GM19239 (cell line): ENCODE measurements around the gene ATP6V1C2.

ENCODE experiments used
- DNase-seq: peaks from one replicate; pipeline ENCODE4 v3.0.0; 2011; ENCODE audit warnings: low spot score; ENCODE audit not compliant: insufficient read length
- FAIRE-seq: peaks from 2 replicates; lab custom pipeline; 2011; peaks lifted over from hg19 to GRCh38; lab: Jason Lieb, UNC

ATP6V1C2 gene, protein sequence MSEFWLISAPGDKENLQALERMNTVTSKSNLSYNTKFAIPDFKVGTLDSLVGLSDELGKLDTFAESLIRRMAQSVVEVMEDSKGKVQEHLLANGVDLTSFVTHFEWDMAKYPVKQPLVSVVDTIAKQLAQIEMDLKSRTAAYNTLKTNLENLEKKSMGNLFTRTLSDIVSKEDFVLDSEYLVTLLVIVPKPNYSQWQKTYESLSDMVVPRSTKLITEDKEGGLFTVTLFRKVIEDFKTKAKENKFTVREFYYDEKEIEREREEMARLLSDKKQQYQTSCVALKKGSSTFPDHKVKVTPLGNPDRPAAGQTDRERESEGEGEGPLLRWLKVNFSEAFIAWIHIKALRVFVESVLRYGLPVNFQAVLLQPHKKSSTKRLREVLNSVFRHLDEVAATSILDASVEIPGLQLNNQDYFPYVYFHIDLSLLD

GRCh38 chr2:10721396-10722251, at the start of gene ATP6V1C2:
TSS of gene ATP6V1C2 (plus strand) at chr2:10721630. CDS start at chr2:10722850, 1,220 bp downstream.
- DNase-seq (peak; percentile 71), FAIRE-seq (no peak)

DNA sequence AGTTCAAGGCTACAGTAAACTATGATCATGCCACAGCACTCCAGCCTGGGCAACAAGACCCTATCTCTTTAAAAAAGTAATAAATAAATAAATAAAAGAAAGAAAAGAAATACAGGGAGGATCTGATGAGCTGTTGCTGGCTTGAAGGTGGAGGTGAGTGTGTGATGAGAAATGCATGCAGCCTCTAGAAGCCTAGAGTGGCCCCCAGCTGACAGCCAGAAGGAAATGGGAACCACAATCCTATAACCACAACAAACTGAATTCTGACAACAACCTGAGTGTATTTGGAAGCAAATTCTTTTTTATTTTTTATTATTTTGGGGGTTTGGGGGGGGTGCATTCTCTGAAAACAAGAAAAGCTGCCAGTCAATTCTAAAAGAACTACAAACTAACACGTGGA, 46.3 kb upstream of the ATP6V1C2 start:
- DNase-seq (no peak), FAIRE-seq (no peak)

- FAIRE-seq (no peak), DNase-seq (no peak)
These were observed 43.2 kb upstream of the ATP6V1C2 start for GRCh38 chr2:10678225-10678624.

DNA sequence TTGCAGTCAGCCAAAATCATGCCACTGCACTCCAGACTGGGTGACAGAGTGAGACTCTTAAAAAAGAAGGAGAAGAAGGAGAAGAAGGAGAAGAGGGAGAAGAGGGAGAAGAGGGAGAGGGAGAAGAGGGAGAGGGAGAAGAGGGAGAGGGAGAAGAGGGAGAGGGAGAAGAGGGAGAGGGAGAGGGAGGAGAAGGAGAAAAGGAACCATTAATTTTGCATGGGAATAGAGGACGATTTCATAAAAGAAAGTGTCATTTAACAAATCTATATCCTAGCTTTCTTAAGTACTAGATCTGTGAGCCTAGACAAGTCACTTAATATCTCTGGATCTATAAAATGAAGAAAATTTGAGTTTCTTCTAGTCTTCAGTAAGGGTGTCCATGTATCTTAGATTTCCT, 41.2 kb upstream of the ATP6V1C2 start:
- FAIRE-seq (no peak), DNase-seq (no peak)

DNA sequence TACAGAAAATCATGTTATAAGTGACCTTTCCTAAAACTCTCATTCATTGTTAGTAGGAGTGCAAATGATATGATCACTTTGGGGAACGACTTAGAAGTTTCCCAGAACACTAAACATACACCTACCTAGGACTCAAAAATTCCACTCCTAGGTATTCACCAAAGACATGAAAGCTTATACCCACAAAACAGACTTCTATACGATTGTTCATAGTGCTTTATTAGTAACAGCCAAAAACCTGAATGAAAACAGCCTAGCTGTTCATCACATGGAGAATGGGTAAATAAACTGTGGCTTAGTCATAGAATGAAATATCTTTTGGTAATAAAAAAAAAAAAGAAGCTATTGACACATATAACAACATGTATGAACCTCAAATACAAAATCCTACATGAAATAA, 40.5 kb upstream of the ATP6V1C2 start:
- FAIRE-seq: no peak
- no peak for DNase-seq

DNA sequence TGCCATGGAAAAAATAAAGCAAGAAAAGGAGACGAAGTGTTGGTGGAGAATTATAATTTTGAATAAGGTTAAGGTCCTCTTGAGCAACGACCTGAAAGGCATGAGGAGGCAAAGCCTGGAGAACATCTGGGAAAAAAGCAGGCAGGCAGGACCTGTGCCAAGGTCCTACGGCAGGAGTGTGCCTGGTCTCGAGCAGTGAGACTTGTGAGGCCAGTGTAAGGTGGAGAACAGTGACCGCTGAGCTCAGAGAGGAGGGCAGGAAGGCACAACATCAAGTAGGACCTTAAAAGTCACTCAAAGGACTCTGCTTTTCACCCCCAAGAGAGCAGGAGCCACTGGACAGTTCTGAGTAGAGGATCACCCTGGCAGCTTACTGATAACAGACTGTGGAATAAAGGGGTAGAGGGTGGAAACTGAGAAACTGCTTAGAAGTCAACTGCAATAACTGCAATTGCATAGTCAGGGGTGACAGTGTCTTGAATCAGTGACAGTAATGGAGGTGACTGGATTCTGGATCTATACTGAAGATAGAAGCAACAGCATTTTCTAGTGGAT, 35.2 kb upstream of the ATP6V1C2 start:
- DNase-seq (no peak), FAIRE-seq (no peak)

- FAIRE-seq (no peak), DNase-seq (no peak)
These were observed 32.3 kb upstream of the ATP6V1C2 start for GRCh38 chr2:10688921-10689807.

DNA sequence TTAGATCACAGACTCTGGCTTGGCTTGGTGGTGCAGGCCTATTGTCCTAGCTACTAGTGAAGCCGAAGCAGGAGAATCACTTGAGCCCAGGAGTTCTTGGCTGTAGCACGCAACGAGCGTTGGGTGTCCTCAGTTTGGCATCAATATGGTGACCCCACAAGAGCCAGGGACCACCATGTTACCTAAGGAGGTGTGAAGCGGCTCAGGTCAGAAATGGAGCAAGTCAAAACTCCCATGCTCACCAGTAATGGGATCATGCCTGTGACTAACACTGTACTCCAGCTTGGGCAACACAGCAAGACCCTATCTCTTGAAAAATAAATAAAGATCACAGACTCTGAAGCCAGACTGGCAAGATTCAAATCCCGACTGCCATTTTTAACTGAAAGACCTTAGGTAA, 29.9 kb upstream of the ATP6V1C2 start:
- DNase-seq (no peak), FAIRE-seq (no peak)

DNA sequence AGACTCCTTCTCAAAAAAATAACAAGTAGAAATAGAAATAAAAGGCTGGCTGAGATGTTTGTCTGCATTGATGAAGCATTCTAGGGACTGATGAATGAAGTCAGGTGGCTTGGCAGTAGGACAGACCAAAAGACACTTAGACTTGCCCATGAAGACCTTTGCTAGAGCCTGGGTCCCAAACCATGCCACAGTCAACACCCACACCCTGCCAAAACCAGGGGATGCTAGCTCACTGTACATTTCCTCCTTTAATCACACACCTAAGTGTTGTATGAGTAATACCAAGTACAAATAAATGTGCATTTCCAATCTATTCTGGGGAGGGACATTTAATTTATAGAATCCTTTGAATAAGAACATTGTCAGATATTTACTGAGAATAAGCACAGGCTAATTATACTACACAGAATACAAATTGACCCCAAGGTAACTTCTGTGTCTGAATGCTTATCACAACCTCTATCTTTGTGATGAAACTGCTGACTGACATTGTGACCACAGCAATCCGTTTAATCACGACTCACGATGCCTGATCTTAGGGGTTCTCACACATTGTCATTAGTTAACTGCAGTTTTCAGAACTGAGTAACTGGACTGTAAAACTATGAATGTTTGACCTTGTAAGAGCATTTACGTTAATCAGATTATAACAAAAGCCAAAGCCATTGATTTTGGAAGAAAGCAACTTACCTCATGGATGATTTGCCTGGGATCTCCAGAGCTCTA, 21.2 kb upstream of the ATP6V1C2 start:
- DNase-seq (no peak), FAIRE-seq (no peak)

DNA sequence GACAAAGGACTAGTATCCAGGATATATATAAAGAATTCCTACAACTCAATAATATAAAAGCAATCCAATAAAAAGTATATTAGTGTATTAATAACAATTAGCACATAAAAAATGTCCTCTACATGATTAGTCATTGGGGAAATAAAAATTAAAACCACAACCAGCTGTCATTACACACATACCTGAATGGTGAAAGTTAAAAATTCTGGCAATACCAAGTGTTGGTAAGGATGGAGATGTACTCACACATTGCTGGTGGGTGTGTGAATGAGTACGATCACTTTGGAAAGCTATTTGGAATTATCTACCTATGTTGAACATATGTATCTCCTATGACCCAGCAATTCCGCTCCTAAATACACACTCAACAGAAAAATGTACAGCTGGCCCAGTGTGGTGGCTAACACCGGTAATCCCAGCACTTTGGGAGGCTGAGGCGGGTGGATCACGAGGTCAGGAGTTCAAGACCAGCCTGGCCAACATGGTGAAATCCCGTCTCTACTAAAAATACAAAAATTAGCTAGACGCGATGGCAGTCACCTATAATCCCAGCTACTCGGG, 17.3 kb upstream of the ATP6V1C2 start:
- no peak for DNase-seq
- FAIRE-seq: no peak

DNA sequence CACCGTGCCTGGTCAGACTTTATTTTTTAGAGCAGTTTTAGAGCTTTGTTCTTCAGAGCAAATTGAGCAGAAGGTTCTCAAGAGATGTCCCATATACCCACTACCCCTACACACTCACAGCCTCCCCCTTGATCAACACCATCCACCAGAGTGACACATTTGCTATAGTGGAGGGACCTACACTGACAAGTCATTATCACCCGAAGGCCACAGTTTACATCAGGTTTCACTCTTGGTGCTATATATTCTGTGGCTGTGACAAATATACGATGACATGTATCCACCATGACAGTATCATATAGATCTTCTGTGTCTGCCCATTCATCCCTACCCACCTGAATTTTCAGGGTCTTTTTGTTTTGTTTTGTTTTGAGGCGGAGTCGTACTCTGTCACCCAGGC, 15.4 kb upstream of the ATP6V1C2 start:
- DNase-seq: no peak
- FAIRE-seq: no peak

DNA sequence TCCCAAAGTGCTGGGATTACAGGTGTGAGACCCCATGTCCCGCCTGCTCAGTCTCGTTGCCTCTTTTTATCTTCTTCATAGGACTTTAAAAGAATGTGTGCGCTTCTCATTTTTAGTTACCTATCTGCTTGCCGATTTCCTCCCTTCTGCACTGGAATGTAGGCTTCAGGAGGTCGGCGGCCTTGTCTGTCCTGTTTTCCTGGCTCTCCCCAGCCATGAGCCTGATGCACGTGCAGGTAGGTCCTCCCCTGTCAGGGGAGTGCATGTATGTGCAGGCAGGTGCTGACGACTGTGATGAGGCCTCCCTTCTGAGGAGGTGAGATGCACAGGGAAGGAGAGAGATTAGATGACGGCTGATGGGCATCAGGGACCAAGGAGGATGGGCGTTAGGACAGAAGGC, 13.6 kb upstream of the ATP6V1C2 start:
- DNase-seq (no peak), FAIRE-seq (no peak)

GRCh38 chr2:10709290-10709939, 12.0 kb upstream of the ATP6V1C2 start:
- no peak for DNase-seq
- no peak for FAIRE-seq

DNA sequence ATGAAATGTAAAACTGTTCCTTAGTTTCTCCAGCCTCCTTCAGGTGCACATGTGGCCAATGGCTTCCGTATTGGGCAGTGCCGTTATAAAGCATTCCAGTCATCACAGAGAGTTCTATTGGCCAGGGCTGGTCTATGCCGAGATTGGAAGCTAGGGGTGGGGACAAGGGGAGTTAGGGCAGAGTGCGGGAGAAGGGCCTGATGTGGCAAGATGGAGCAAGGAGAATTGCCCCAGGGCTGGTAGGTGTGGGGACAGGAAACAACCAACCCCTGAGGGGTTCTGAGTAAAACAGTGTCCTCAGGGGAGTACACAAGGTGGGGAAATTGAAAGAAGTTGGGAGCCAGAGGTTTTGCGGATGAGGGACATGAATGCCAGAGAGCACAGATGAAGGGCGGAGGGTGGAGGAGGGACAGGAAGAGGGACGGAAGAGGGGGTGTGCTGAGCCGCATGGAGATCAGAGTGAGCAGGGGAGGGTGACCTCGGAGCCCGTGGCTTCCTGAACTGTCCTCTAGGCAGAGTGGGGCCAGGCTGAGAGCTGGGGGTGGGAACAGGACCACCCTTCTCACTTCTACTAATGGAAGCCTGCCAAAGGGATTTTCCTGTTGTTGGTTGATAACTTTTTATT, 9.1 kb upstream of the ATP6V1C2 start:
- DNase-seq: no peak
- FAIRE-seq: no peak

GRCh38 chr2:10716581-10716980, 4.8 kb upstream of the ATP6V1C2 start:
- no peak for DNase-seq
- FAIRE-seq: no peak

GRCh38 chr2:10717628-10718027, 3.8 kb upstream of the ATP6V1C2 start:
- no peak for FAIRE-seq
- no peak for DNase-seq

GRCh38 chr2:10720306-10720705, 1.1 kb upstream of the ATP6V1C2 start:
- no peak for FAIRE-seq
- DNase-seq: no peak

- no peak for DNase-seq
- FAIRE-seq: no peak
These were observed 459 bp upstream of the ATP6V1C2 start for GRCh38 chr2:10720947-10721395.
